Gastroesophageal sphincter (tissue), 3 donors: ENCODE measurements around the gene OGG1.

Source experiments
- POLR2AphosphoS5 ChIP-seq: sonication (generic); formaldehyde crosslinking; IDR thresholded peaks from one replicate; pipeline ENCODE4 v1.6.1; 2017; ENCODE audit warnings: antibody characterized with exemption
- TF ChIP-seq, protein P1 (sequence below), 4 experiments: fragments of 200-600 bp in 2 of 4; fragments of 450-650 bp in 2 of 4; sonication (generic) in 1 of 4; IDR thresholded peaks; one replicate each; pipeline ENCODE4 v1.5.1; 2017 to 2019; ENCODE audit warnings: antibody characterized with exemption in 4 of 4, mild to moderate bottlenecking in 2 of 4, moderate library complexity in 2 of 4

DNA sequence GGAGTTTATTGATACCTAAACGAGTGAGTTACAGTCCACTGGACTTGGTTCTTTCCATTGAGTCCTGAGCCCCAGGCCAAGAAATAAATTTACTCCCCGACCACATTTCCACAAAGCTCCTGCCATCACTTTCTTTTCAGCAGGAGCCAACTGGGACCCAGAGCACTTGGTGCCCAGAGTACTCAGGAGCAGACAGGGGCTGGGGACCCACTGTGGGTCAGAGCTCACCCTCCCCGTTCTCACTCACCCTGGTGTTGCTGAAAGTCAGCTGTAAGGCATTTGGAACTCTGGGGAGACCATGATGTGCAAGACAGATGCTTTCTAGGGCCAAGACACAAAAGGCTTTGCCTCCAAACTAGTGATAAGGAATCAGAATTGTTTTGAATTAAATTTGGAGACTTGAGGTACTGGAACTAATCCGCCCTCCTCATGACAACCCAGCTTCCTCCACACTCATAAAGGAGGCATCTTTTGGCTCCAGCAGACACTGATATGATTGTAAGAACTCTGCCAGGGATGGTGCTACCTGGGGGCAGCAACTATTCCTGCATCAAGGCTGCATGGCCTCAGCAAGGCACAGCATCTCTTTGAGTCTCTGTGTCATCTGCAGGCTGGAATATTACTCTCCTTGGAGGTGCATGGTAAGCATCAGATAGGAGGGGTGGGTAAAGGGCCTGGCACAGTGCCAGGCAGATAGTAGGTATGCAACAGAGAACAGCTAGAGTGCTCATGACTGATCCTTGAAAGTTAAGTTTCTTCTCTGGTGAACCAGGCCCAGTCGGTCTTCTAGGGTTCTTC lies 27.3 kb downstream of the OGG1 start:
- TF ChIP-seq, protein P1, sequence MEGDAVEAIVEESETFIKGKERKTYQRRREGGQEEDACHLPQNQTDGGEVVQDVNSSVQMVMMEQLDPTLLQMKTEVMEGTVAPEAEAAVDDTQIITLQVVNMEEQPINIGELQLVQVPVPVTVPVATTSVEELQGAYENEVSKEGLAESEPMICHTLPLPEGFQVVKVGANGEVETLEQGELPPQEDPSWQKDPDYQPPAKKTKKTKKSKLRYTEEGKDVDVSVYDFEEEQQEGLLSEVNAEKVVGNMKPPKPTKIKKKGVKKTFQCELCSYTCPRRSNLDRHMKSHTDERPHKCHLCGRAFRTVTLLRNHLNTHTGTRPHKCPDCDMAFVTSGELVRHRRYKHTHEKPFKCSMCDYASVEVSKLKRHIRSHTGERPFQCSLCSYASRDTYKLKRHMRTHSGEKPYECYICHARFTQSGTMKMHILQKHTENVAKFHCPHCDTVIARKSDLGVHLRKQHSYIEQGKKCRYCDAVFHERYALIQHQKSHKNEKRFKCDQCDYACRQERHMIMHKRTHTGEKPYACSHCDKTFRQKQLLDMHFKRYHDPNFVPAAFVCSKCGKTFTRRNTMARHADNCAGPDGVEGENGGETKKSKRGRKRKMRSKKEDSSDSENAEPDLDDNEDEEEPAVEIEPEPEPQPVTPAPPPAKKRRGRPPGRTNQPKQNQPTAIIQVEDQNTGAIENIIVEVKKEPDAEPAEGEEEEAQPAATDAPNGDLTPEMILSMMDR (IDR thresholded peaks at IDR 0.05): no peak
- TF ChIP-seq POLR2AphosphoS5: no peak
